NCI-H748 treated with DMSO at 0.1 percent for 48 hours (cell line): ENCODE results near the gene SI.
"Not testable (repeated sequence)": the region's sequence is repeated elsewhere in the genome, so short reads cannot be mapped to it uniquely, and the experiment has no call there.

Experiments used
- DNase-seq: peaks from one replicate; lab custom pipeline; 2025; lab: John Stamatoyannopoulos, UW

Gene SI

DNA sequence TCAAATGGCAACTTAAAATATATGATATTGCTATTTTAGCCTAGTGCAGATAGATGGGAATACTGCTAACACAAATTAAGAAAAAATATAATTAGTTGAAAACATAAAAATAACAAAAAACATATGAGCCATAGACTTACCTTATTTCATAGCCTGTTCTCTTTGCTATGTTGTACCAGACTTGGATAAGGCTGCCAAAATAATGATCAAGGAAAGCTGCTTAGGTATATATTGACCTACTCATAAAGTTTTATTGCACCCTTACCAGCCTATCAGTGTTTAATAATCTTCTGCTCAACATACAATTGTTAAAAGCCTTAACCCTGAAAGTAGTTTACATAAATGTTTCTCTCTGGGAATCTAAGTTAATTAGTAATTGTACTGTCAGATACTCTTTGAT, at the start of gene SI:
TSS of gene SI (minus strand) at position 204 of the 400 bp plus-strand sequence. CDS start 2,484 bp downstream, outside the sequence.
- DNase-seq, result no peak

- no peak for DNase-seq
These were observed 47.5 kb upstream of the SI start for GRCh38 chr3:165125836-165126235.

DNA sequence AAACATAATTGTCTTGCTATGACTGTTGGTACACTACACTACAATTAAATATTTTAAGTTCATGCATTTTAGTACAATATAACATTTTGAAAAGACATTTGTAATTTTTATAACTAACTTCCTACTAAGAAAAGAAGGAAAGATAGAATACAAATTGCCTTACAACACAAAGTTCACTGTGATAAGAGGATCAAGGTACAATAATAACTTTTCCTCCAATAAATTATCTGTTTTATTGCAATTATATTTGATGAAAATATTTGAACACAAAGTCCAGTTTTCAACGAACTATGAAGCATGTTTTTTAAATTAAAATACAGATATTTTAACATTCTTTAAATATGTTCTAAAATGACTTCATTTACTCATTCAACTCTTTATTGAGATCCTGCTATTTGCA, 33.1 kb upstream of the SI start:
- no peak for DNase-seq

DNA sequence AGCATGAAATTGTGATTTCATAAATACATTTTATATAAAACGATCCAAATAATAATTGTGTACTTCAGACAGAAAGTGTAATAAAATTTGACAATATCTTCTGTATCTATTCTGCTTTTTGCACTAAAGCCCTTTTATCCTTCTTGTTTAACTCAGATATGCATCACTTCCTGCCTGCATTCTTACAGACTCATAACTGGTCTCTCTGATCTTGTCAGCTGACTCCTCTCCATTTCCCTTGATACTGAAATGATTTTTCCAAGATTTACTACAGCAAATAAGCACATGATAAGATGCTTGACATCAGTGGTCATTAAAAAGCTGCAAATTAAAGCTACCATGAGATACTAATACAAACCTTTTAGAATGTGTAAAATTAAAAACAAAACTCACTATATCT, 25.3 kb upstream of the SI start:
- no peak for DNase-seq

DNA sequence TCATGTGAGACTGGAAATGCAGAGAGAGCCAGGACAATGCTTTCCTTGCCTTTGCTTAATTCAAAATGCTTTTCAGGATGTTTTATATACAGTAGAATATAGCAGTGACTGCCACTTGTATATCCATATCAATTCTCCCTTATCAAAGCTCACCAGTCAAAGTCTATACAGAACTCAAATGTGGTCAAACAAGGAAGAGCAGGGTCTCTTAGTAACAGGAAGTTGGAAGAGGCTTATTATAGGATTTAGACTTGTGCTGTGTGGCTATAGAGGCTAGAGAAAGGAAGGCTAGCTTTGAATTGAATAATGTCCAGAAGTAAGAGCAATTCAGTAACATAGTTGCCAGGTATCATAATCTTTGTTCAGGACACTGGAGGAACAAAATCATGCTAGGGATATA, 4.4 kb upstream of the SI start:
- no peak for DNase-seq

- DNase-seq, result no peak
These were observed 2.9 kb upstream of the SI start for GRCh38 chr3:165081183-165081582.

GRCh38 chr3:165075695-165076094, 2.6 kb downstream of the SI start:
- DNase-seq, result no peak

DNA sequence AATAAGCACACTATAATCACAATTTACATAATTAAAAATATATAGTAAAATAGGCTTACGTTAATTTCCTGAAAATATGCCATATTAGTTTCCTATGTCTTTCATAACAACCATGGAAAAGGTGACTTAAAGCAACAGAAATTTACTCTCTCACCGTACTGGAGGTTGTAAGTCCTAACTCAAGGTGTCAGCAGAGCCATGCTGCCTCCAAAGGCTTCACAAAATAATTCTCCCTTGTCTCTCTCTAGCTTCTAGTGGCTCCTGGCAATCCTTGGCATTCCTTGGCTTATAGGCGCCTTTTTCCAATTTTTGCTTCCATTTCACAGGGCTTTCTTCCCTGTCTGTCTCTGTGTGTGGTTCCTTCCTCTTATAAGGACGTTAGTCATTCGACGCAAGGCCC, 7.6 kb downstream of the SI start:
- DNase-seq, result no peak

DNA sequence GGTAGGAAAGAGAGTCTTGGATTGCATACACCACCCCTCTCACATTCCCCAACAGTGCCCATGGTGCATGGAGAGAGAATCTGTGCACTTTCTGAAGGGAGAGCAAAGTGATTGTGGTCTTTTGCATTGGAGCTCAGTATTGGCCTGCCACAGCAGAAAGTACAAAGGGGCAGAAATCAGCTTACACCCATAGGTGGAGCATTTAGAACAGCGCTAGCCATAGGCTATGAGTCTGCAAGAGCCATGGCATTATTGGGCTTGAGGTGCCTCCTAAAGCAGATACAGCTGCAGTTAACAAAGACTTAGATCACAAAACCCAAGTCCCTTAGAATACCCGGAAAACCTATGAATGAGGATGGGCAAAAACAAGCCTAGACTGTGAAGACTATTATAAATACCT, 21.8 kb downstream of the SI start:
- no peak for DNase-seq

DNA sequence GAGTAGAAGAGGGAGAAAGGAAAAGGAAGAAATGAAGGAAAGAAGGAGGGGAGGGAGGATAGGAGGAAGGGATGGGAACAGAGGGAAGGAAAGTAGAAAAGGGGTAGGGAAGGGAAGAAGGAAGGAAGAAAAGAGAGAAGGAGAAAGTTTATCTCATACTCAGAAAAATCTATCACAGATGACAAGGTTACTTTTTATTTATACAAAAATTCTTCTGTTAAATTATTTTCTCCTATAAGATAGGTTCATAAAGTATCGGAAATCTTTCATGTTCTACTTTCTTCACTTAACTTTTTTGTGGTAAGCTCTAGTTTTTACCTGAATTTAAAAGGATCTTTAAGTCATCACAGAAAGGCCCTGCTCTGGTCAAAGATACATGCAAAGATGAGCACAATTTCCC, 38.1 kb downstream of the SI start:
- DNase-seq, result no peak

DNA sequence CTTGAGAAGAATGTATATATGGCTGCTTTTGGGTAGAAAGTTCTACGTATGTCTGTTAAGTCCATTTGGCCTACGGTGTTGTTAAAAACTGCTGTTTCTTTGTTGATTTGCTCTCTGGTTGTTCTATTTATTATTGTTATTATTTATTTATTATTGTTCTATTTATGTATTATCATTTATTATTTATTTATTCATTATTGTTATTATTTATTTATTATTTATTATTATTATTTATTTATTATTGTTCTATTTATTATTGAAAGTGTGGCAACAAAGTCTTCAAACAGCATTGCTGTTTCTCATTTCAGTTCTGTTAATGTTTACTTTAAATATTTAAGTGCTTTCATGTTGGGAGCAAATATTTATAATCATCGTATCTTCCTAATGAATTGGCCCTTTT, 66.7 kb downstream of the SI start:
- DNase-seq, result no peak

DNA sequence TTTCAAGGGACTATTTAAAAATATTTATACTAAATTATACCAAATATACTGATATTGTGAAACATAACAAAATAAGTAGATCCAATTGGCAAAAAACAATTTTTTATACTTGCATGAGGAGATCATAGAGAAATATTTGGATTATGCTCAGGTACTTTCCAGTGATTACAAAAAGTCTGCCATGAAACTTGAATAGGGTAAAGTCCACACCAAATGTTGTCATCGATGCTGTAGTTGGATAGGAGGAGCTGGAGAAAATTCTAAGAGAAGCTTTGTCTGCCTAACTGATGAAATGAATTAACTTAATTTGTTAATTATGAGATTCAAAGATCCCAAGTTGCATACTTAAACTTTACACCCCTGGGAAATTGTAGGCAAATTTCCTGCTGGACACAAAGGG, 93.3 kb downstream of the SI start:
- DNase-seq, result no peak

- no peak for DNase-seq
These were observed 115.7 kb downstream of the SI start for GRCh38 chr3:164962610-164963009.

GRCh38 chr3:164952966-164953365, 125.3 kb downstream of the SI start:
- no peak for DNase-seq

DNA sequence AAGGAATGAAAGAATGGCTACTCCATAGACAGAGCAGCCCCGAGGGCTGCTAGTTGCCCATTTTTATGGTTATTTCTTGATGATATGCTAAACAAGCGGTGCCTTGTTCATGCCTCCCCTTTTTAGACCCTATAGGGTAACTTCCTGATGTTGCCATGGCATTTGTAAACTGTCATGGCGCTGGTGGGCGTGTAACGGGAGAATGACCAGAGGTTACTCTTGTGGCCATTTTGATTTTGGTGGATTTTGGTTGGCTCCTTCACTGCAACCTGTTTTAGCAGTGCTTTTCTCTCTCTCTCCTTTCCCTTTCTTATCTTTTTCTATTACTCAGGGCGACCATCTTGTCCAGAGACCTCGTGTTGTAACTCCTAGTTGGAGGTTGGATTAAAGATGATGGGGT, 126.9 kb downstream of the SI start:
- not testable (repeated sequence) for DNase-seq

- no peak for DNase-seq
These were observed 137.6 kb downstream of the SI start for GRCh38 chr3:164940745-164941144.

GRCh38 chr3:164929642-164930041, 148.7 kb downstream of the SI start:
- no peak for DNase-seq
